Activated T-cell treated with anti-CD3 and anti-CD28 coated beads, Interleukin-2, amount 50 U/mL, for 24 hours (primary cell): ENCODE measurements around the gene CAPN8.

Experiments used
- DNase-seq: peaks from one replicate; pipeline ENCODE4 v3.0.0-alpha.2; 2020
- H3K27ac Mint-ChIP-seq: 2 replicates; pipeline ENCODE4 v1.8.0; 2020; ENCODE audit warnings: mild to moderate bottlenecking, mixed read lengths
- H3K27me3 Mint-ChIP-seq: 2 replicates; pipeline ENCODE4 v1.8.0; 2020; ENCODE audit warnings: mixed read lengths
- H3K36me3 Mint-ChIP-seq: 2 replicates; pipeline ENCODE4 v1.8.0; 2020; ENCODE audit warnings: low read depth, mixed read lengths
- H3K4me1 Mint-ChIP-seq: 2 replicates; pipeline ENCODE4 v1.8.0; 2020; ENCODE audit warnings: low read depth, mixed read lengths
- H3K4me3 Mint-ChIP-seq: 2 replicates; pipeline ENCODE4 v1.8.0; 2020; ENCODE audit warnings: mild to moderate bottlenecking, moderate library complexity, mixed read lengths
- H3K9me3 Mint-ChIP-seq: 2 replicates; pipeline ENCODE4 v1.8.0; 2020; ENCODE audit warnings: mixed read lengths

CAPN8 gene

DNA sequence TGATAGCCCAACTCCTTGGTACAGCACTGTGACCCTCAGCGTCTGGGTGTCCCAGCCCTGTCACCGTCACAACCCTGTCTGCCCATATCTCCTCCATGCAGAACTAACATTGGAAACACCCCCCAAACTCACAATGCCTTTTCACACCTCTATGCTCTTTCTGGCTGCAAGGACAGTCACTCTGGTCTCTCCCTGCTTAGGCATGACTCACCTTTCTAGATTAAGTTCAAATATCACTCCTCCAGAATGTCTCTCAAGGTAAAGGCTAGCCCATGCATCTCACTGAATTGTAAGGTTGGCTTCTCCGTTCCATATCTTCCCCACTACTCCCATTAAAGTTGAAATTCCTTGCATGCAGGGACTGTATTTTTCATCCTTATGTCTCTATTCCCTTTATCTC lies 17.0 kb upstream of the CAPN8 start:
- Mint-ChIP-seq H3K27me3 (peaks cover 10% of the 10 kb centered on the region), H3K4me3 (no peak overlapping the region), H3K9me3 (no peaks in the 10 kb centered on the region), H3K27ac (no peak overlapping the region), H3K4me1 (no peaks in the 10 kb centered on the region), H3K36me3 (no peaks in the 10 kb centered on the region)
- no peak for DNase-seq

- Mint-ChIP-seq H3K36me3 (no peaks in the 10 kb centered on the region), H3K9me3 (peaks cover 10% of the 10 kb centered on the region), H3K27ac (no peak overlapping the region), H3K4me3 (no peak overlapping the region), H3K4me1 (no peaks in the 10 kb centered on the region), H3K27me3 (peaks cover 10% of the 10 kb centered on the region)
- DNase-seq = no peak
Observed at GRCh38 chr1:223680188-223680587, 14.7 kb upstream of the CAPN8 start.

DNA sequence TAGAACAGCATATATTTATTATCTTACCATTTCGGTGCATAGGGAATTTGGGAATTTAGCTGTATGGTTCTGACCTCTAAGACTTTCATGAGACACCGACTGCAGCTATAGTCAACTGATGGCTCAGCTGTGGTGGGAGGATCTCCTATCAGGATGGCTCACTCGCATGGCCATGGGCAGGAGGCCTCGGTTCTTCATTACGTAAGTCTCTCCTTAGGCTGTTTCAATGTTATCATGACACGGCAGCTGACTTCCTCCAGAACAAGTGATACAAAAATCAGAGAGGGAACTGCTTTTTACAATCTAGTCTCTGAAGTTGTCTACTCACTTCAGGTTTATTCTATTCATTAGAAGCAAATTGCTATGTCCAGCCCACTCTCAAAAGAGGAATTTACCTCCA lies 13.3 kb upstream of the CAPN8 start:
- no peak for DNase-seq
- H3K27me3 Mint-ChIP-seq = peaks cover 5% of the 10 kb centered on the region
- no peaks in the 10 kb centered on the region for H3K36me3 Mint-ChIP-seq
- no peaks in the 10 kb centered on the region for H3K4me1 Mint-ChIP-seq
- no peak overlapping the region for H3K4me3 Mint-ChIP-seq
- H3K9me3 Mint-ChIP-seq = peaks cover 15% of the 10 kb centered on the region
- no peak overlapping the region for H3K27ac Mint-ChIP-seq

- Mint-ChIP-seq H3K27me3 (no peaks in the 10 kb centered on the region), H3K4me1 (no peaks in the 10 kb centered on the region), H3K36me3 (no peaks in the 10 kb centered on the region), H3K4me3 (no peak overlapping the region), H3K9me3 (peaks cover 20% of the 10 kb centered on the region), H3K27ac (no peak overlapping the region)
- no peak for DNase-seq
Observed at GRCh38 chr1:223674119-223674890, 8.8 kb upstream of the CAPN8 start.

- Mint-ChIP-seq H3K27me3 (no peaks in the 10 kb centered on the region), H3K27ac (no peak overlapping the region), H3K4me3 (no peak overlapping the region), H3K9me3 (peaks cover 10% of the 10 kb centered on the region), H3K4me1 (no peaks in the 10 kb centered on the region), H3K36me3 (no peaks in the 10 kb centered on the region)
- DNase-seq = no peak
Observed at GRCh38 chr1:223670458-223671159, 5.1 kb upstream of the CAPN8 start.

DNA sequence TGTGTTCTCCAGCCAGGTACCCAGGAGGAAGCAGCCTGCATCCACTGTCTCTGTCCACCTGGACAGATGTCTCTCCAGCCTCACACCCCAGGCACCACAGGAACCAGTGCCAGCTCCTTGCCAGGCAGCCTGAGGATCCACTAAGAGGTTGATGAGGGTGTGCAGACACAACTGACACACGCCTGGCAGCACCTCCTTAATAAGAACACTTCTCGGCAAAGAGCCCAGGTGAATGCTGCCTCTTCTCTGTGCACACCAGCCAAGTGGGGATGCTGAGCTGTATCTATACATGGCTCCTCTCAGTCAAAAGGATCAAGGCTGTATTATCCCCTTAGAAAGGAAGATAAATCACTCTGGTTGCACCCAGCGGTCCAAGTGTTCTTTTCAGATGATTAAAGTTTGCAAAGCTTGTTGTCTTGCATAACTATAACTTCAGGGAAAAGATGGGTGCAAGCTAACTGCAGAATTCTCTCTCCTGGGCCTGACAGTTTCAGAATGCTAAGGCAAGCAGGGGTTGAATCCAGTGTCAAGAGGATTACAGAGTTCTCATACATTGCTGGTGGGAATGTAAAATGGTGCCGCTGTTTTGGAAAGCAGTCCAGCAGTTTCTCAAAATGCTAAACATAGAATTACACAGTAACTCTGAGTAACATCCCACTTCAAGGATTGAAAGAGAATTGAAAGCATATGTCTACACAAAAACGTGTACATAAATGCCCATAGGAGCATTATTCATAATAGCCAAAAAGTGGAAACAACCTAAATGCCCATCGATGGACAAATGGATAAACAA lies 3.7 kb upstream of the CAPN8 start:
- Mint-ChIP-seq H3K36me3 (no peaks in the 10 kb centered on the region), H3K9me3 (peaks cover 5% of the 10 kb centered on the region), H3K27ac (no peak overlapping the region), H3K4me3 (no peak overlapping the region), H3K27me3 (peaks cover under 1% of the 10 kb centered on the region), H3K4me1 (no peaks in the 10 kb centered on the region)
- DNase-seq = no peak

DNA sequence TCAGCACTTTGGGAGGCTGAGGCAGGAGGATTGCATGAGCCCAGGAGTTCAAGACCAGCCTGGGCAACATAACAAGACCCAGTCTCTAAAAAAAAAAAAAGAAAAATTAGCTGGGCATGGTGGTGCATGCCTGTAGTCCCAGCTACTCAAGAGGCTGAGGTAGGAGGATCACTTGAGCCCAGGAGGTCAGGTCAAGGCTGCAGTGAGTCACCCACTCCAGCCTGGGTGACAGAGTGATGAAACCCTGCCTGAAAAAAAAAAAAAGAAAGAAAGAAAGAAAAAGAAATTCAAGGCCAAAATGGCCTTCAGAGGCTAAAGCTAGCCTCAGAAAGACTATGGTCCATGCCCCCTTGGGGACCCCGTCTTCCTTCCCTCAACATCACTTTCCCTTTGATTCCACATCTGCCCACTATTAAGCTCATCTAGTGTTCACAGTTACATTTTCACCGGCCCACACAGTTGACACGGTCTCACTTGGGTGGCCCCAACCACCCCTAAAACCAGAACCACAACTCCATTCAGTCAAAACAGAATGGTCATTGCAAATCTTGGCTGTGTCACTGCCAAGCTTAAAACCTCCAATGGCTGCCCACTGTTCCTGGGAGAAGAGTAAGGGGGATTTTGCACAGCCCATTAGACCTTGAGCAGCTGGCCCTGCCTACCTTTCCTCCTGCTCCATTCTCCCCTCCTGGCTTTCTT lies 2.1 kb upstream of the CAPN8 start:
- Mint-ChIP-seq H3K4me3 (no peak overlapping the region), H3K36me3 (no peaks in the 10 kb centered on the region), H3K9me3 (no peaks in the 10 kb centered on the region), H3K27ac (no peak overlapping the region), H3K4me1 (no peaks in the 10 kb centered on the region), H3K27me3 (peaks cover 7% of the 10 kb centered on the region)
- DNase-seq = no peak

DNA sequence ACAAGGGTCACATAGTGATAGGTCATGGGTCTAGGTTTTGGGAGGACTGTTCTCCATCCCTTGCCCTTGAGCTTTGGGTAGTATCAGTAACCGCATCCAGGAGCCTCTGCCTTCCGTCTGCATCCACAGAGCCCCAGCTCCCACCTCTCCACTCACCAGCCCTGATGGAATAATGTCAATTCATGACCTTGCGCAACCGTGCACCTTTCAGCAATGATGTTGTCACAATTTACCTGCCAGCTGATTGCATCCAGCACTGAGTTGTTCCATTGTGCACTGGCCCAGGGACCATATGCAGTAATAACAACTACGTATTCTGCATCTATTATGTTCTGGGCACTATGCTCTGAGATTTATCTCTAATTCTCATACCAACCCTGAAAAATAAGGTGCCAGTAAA lies 1.4 kb downstream of the CAPN8 start:
- H3K27me3 Mint-ChIP-seq = peaks cover 10% of the 10 kb centered on the region
- H3K27ac Mint-ChIP-seq = no peak overlapping the region
- H3K9me3 Mint-ChIP-seq = no peaks in the 10 kb centered on the region
- H3K4me1 Mint-ChIP-seq = no peaks in the 10 kb centered on the region
- no peaks in the 10 kb centered on the region for H3K36me3 Mint-ChIP-seq
- no peak for DNase-seq
- no peak overlapping the region for H3K4me3 Mint-ChIP-seq

DNA sequence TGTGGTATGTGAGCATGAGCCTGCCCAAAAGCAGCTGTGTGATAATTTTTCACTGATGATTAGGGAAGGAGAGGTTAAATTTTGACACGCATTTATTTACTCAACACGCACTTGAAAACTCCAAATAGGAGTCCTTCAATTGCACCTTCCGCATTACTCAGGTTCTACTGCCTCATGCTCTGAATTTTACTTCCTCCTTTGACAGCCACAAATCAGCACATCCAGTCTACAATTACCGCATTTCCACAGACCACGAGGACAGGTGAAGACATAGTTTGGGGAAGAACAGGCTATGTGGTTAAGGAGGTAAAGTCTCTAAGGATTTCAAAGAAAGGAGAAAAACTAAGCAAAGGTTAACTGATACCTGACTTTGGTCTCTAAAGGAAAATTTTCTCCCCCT lies 2.6 kb downstream of the CAPN8 start:
- Mint-ChIP-seq H3K27me3 (peaks cover 10% of the 10 kb centered on the region), H3K36me3 (no peaks in the 10 kb centered on the region), H3K4me3 (no peak overlapping the region), H3K27ac (no peak overlapping the region), H3K4me1 (no peaks in the 10 kb centered on the region), H3K9me3 (no peaks in the 10 kb centered on the region)
- DNase-seq = no peak

DNA sequence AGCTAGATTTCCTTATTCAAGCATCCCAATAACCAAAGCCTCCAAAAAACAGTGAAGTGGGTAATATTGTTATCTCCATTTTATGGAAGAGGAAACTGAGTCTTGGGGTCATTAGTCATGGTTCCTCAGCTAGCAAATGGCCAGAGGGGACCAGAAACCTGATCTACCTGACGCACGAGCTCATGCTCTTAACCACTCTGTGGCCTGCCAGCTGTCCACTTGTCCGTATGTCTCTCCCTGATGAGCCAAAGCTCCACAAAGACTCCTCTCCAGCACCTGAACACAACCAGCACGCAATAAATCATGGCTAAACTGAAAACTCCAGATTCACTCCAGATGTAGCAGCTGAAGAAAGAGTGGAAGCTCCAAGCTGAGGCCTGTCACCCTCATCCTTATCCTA lies 5.8 kb downstream of the CAPN8 start:
- Mint-ChIP-seq H3K4me1 (no peaks in the 10 kb centered on the region), H3K27me3 (peaks cover 24% of the 10 kb centered on the region)
- no peak for DNase-seq

DNA sequence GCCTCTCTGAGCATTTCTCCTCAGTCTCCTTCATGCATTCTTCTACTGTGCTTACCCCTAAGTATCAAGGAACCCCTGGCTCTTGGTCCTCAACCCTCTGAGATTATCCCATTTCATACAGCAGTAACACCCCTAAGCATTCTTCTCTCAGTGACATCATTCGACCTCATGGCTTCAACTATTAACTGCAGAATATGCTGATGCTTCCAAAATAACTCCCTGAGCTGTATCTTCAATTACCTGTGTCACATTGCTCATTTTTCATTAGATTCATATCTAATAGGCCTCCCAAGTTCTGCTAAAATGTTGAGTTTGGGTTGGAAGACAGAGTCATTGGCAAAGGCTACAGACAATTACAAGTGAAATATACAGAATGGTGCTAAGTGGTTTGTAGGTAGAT lies 7.5 kb downstream of the CAPN8 start:
- Mint-ChIP-seq H3K9me3 (no peaks in the 10 kb centered on the region), H3K36me3 (no peaks in the 10 kb centered on the region), H3K27ac (no peak overlapping the region), H3K4me1 (no peaks in the 10 kb centered on the region), H3K27me3 (peaks cover 20% of the 10 kb centered on the region), H3K4me3 (no peak overlapping the region)
- DNase-seq = no peak

More for the DNA sequence above, 5.8 kb downstream of the CAPN8 start:
- H3K36me3 Mint-ChIP-seq = no peaks in the 10 kb centered on the region
- H3K9me3 Mint-ChIP-seq = no peaks in the 10 kb centered on the region
- H3K27ac Mint-ChIP-seq = no peak overlapping the region
- H3K4me3 Mint-ChIP-seq = no peak overlapping the region

- Mint-ChIP-seq H3K27ac (no peak overlapping the region), H3K4me1 (no peaks in the 10 kb centered on the region), H3K27me3 (peaks cover 25% of the 10 kb centered on the region), H3K36me3 (no peaks in the 10 kb centered on the region), H3K4me3 (no peak overlapping the region), H3K9me3 (no peaks in the 10 kb centered on the region)
- no peak for DNase-seq
Observed at GRCh38 chr1:223654083-223654482, 11.4 kb downstream of the CAPN8 start.

DNA sequence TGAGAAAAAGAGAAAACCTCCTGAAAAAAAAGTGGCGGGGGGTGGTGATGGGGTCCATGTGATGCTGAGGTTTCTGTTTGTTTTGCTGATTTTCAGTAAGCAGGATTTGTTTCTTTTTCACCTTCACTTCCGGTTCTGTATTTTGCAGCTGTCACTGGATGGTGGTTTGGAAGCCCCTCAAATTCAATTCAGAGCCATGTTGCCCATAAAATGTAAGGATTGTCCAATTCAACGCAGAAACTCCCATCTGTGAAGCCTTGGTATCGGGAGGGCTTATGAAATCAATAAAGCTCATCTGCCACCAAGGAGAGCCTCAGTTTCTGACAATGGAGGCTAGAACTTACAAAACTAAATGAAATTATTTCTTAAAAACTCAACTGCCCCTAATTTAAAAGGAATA lies 12.1 kb downstream of the CAPN8 start:
- H3K36me3 Mint-ChIP-seq = no peaks in the 10 kb centered on the region
- H3K9me3 Mint-ChIP-seq = no peaks in the 10 kb centered on the region
- DNase-seq = no peak
- no peaks in the 10 kb centered on the region for H3K4me1 Mint-ChIP-seq
- no peak overlapping the region for H3K27ac Mint-ChIP-seq
- H3K27me3 Mint-ChIP-seq = peaks cover 25% of the 10 kb centered on the region
- no peak overlapping the region for H3K4me3 Mint-ChIP-seq

GRCh38 chr1:223653015-223653414 lies 12.5 kb downstream of the CAPN8 start:
- Mint-ChIP-seq H3K27ac (no peak overlapping the region), H3K4me1 (no peaks in the 10 kb centered on the region), H3K4me3 (no peak overlapping the region), H3K27me3 (peaks cover 25% of the 10 kb centered on the region), H3K9me3 (no peaks in the 10 kb centered on the region), H3K36me3 (no peaks in the 10 kb centered on the region)
- DNase-seq = no peak
